DMS153 treated with DMSO at 0.1 percent for 48 hours (cell line): Measurements from ENCODE around the gene CMC1.
"Not testable (repeated sequence)": the region's sequence is repeated elsewhere in the genome, so short reads cannot be mapped to it uniquely, and the experiment has no call there.

Source experiments
- DNase-seq: peaks from one replicate; lab custom pipeline; 2025; ENCODE audit not compliant: unreplicated experiment; lab: John Stamatoyannopoulos, UW

Gene CMC1

GRCh38 chr3:28243424-28244106 is 2.1 kb downstream of the CMC1 start:
- DNase-seq: no peak

- no peak for DNase-seq
Measured at GRCh38 chr3:28244491-28244890, 3.1 kb downstream of the CMC1 start.

- DNase-seq: no peak
Measured at GRCh38 chr3:28247286-28247685, 5.9 kb downstream of the CMC1 start.

GRCh38 chr3:28250999-28251398 is 9.6 kb downstream of the CMC1 start:
- no peak for DNase-seq

- no peak for DNase-seq
Measured at GRCh38 chr3:28252001-28252431, 10.6 kb downstream of the CMC1 start.

GRCh38 chr3:28253040-28253715 is 11.8 kb downstream of the CMC1 start:
- no peak for DNase-seq

- no peak for DNase-seq
Measured at GRCh38 chr3:28262001-28262400, 20.6 kb downstream of the CMC1 start.

GRCh38 chr3:28265641-28266040 is 24.2 kb downstream of the CMC1 start:
- DNase-seq: no peak

- no peak for DNase-seq
Measured at GRCh38 chr3:28267984-28268849, 26.8 kb downstream of the CMC1 start.

- DNase-seq: no peak
Measured at GRCh38 chr3:28268989-28269388, 27.6 kb downstream of the CMC1 start.

GRCh38 chr3:28269884-28270283 is 28.5 kb downstream of the CMC1 start:
- not testable (repeated sequence) for DNase-seq

GRCh38 chr3:28273837-28274236 is 32.4 kb downstream of the CMC1 start:
- DNase-seq: no peak

- no peak for DNase-seq
Measured at GRCh38 chr3:28278918-28279317, 37.5 kb downstream of the CMC1 start.

- no peak for DNase-seq
Measured at GRCh38 chr3:28279770-28280169, 38.4 kb downstream of the CMC1 start.

GRCh38 chr3:28280781-28281180 is 39.4 kb downstream of the CMC1 start:
- no peak for DNase-seq

GRCh38 chr3:28286595-28286994 is 45.2 kb downstream of the CMC1 start:
- peak; percentile 20 for DNase-seq

GRCh38 chr3:28287046-28287445 is 45.6 kb downstream of the CMC1 start:
- no peak for DNase-seq

GRCh38 chr3:28290863-28291300 is 49.5 kb downstream of the CMC1 start:
- no peak for DNase-seq

GRCh38 chr3:28291577-28291976 is 50.2 kb downstream of the CMC1 start:
- no peak for DNase-seq

GRCh38 chr3:28292622-28293021 is 51.2 kb downstream of the CMC1 start:
- no peak for DNase-seq

- no peak for DNase-seq
Measured at GRCh38 chr3:28294667-28295413, 53.4 kb downstream of the CMC1 start.
